NCI-H1048 (cell line): ENCODE measurements around the gene CCDC88A.
"Not testable (repeated sequence)": the region's sequence is repeated elsewhere in the genome, so short reads cannot be mapped to it uniquely, and the experiment has no call there.

Experiments used
- DNase-seq: peaks from one replicate; lab custom pipeline; 2025; lab: John Stamatoyannopoulos, UW

The CCDC88A gene

DNA sequence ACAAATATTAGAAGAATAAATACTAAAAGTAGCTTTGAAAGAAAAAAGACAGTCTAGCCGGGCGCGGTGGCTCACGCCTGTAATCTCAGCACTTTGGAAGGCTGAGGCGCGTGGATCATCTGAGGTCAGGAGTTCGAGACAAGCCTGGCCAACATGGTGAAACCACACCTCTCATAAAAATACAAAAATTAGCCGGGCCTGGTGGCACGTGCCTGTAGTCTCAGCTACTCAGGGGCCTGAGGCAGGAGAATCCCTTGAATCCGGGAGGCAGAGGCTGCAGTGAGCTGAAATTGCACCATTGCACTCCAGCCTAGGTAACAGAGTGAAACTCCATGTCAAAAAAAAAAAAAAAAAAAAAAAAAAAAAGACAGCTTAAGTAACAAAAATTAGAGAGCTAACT is 34.1 kb downstream of the CCDC88A start:
- not testable (repeated sequence) for DNase-seq

GRCh38 chr2:55384786-55385185 is 34.9 kb downstream of the CCDC88A start:
- DNase-seq = no peak

- no peak for DNase-seq
These were observed 48.3 kb downstream of the CCDC88A start for GRCh38 chr2:55371376-55371775.

- DNase-seq = no peak
These were observed 49.4 kb downstream of the CCDC88A start for GRCh38 chr2:55370208-55370607.

DNA sequence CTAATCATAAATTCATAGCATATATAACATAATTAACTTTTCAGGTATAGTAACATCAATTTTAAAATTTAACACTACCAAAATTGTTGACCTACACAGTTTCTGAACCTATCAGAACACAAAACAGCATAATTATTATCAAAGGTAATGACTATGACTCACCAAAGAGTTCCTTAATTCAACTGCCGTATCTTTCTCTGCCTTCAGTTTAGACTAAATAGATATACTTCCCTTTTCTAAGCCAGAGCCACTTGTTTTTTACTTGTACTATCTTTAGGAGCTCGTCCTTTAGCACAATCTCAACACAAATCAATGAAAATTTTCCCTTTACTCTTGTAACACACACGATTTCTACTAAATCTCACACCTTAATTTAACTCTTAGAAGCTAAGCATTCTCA is 54.4 kb downstream of the CCDC88A start:
- no peak for DNase-seq

DNA sequence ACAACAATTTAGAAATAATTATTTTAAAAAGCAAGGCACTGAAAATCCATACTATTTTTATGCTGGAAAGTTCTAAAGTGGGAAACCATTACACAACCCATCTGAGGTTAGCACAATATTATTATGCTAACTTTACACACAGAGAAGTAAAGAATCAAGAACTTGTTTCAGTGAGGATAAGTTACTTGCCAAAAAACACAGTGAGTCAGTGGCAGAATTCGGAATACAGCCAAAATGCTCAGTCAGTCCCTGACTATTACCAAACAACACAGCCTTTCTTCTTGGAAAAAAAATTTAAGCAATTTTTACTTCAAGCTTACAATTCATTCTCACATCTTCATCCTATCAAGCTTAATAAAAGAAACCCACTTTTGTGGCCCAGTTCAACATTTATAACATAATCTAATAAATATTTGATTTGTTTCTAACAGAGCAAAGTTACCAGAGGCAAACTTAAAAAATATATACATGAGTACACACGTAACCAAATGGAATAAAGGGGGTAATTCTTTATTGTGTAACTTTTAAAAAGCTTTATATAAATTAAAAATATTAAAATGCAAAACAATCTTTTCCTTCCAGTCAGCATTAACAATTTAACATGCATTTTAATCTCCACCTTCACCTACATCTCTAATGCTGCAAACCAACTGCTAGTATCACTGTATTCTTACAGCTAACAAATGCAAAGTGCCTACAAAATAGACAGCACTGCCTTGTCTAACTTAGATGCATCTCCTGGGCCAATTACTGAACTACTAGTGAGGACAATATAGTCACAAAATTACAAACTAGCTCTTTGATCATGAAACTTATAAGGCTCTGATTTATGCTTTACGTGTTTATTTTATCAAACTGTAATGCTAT is 55.2 kb downstream of the CCDC88A start:
- no peak for DNase-seq

- DNase-seq = no peak
These were observed 56.0 kb downstream of the CCDC88A start for GRCh38 chr2:55363636-55364035.

DNA sequence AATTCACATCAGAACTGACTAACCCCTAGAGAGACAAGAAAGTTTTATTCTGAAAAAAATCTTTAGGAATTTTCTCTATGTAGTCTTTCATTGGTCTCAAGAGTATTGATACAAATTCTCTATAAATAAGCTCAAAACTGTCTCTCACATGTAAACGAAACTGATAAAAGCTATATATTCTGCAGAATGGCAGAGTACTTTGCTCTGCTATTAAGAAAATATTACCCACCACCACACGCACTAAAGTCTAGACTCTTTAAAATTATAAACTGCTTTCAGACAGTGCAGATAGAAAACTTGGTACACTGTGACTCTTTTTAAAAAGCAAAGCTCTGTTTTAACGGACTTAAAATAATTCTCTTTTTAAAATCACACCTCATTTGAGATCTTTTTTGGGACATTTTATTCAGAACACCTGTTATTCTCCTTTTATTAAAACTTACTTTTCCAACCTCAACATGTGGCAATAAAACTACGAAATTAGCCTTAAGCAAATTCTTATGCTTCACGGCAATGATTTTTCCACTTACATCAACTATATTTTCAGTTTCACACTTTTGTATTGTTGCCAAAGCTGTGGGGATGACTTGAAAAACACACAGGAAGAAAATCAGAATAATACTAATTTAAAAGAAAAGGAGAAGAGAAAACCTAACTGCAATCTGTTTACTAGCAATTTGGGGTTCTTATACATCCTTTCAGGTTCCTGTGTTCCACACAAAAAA is 58.0 kb downstream of the CCDC88A start:
- DNase-seq = no peak

DNA sequence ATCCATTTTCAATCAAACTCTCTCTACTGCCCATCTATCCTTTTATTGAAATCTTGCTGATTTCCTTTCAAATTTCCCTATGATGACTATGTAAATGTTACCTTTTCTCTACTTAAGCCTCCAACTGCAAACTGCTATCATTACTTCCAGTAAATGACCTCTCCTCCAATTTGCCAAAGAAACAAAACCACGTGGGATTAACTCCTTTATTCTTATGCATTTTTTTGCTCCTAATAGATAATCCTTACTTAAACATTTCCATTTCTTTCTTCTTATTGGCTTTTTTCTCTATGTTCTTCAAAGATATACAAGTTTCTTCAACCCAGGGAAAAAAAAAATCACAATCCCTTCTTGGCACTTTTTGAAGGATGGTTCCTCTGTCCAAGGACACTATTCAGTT is 61.2 kb downstream of the CCDC88A start:
- no peak for DNase-seq

GRCh38 chr2:55357927-55358326 is 61.7 kb downstream of the CCDC88A start:
- DNase-seq = no peak

- no peak for DNase-seq
These were observed 62.5 kb downstream of the CCDC88A start for GRCh38 chr2:55357164-55357563.

DNA sequence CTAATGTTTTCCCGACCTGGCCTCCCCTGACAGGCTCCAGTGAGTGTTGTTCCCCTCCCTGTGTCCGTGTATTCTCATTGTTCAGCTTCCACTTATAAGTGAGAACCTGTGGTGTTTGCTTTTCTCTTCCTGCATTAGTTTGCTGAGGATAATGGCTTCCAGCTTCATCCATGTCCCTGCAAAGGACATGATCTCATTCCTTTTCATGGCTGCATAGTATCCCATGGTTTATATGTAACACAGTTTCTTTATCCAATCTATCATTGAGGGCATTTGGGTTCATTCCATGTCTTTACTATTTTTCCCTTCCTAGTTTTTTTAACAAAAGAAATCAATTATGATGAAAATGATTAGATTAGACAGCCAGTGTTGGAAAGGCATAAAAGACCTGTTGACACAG is 63.5 kb downstream of the CCDC88A start:
- DNase-seq = not testable (repeated sequence)

DNA sequence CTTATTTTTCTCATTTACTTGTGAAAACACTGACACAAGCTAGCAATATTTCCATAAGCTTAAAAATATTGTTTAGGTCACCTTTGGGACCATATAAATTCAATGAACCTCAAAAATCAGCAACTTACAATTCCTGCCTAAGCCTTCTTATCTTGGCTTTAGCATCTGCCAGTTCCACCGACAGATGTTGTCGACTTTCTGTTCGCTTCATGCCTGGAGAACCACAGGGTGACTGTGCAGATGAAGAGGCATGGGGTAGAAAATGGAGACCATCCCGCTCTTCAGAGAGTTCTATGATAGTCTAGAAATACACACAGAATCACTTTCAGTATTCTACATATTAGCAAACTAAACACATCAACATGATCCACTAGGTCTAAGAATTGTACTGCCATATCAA is 64.2 kb downstream of the CCDC88A start:
- no peak for DNase-seq

DNA sequence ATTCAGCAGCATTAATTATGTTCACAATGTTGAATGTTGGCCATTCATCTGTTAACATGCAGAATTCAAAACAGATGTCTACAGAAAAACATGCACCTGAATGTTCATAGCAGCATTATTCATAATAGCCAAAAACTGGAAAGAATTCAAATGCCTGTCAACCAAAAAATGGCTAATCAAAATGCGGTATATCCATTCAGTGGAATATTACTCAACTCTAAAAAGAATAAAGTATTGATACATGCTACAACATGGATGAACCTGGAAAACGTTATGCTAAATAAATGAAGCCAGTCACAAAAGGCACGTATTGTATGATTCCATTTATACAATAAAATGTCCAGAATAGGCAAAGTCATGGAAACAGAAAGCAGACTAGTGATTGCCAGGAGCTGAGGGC is 68.0 kb downstream of the CCDC88A start:
- no peak for DNase-seq

- DNase-seq = no peak
These were observed 74.6 kb downstream of the CCDC88A start for GRCh38 chr2:55345064-55345463.

- DNase-seq = no peak
These were observed 81.4 kb downstream of the CCDC88A start for GRCh38 chr2:55338268-55338667.

GRCh38 chr2:55334728-55335127 is 84.9 kb downstream of the CCDC88A start:
- no peak for DNase-seq

GRCh38 chr2:55330541-55331297 is 88.9 kb downstream of the CCDC88A start:
- DNase-seq = no peak

- DNase-seq = no peak
These were observed 92.0 kb downstream of the CCDC88A start for GRCh38 chr2:55327470-55328230.

DNA sequence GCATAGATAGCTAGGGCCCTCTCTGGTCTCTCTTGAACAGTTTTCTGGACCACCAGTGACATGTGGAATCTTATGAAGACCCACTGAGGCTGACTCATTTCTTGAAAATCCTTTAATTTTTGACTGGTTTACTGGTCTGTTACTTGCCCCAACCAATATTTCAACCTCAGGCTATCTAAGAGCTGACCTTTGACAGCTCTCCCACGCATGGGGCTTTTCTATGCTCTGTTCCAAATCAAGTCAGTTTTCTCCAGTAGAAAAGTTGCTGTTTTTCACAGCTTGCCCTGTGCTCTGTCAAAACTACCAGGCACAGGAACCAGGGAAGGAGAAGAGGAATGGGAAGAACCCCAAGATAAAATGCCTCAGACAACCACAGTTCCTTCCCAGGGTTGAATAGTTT is 104.7 kb downstream of the CCDC88A start:
- no peak for DNase-seq

DNA sequence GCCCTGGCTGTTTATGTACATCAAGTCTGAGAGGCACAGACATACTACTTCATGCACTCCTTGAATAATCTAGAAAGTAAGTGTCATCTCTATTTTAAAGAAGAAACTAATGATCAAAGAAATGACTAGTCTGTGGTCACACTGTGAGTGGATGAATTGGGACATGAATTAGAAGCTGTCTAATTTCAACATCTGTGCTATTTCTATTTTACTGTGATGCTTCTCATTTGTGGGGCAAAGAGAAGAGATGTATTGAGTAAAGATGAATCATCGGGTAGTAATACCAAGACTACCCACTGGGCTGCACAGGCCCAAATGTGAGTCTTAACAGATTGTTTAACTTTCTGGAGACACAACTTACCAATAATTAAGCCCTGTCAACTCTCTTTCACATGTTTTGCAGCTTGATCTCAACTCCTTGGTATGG is 108.2 kb downstream of the CCDC88A start:
- DNase-seq = no peak

DNA sequence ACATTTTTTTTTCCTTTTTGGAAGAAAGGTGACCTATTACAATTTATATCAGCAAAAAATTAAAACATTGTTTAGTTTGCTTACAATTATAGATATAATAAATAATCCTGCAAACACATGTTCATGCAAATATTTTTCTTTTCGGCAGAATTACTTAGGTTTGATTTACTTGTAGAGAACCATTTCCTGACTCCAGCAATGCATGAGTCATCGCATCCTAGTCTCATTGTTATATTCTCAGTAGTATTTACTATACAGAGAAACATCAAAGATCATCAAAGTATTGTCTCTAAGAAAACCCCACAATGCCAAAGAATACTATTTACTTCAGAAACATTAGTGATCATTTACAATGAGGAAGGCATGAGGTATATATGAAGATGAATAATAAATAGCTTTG is 110.2 kb downstream of the CCDC88A start:
- no peak for DNase-seq
